ENCODE data around the gene SPOCK3.
"Not testable (repeated sequence)": the region's sequence is repeated elsewhere in the genome, so short reads cannot be mapped to it uniquely, and the experiment has no call there.

DNA sequence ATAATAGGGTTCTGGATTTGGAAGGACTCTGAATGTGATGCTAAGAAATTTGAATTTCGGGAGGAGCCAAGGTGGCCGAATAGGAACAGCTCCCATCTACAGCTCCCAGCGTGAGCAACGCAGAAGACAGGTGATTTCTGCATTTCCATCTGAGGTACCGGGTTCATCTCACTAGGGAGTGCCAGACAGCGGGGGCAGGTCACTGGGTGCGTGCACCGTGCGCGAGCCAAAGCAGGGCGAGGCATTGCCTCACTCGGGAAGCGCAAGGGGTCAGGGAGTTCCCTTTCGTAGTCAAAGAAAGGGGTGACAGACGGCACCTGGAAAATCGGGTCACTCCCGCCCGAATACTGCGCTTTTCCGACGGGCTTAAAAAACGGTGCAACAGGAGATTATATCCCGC lies 383.9 kb downstream of the SPOCK3 start:
- not testable (repeated sequence) for TF ChIP-seq POLR2A (IDR thresholded peaks at IDR 0.05)
- TF ChIP-seq, protein P1, sequence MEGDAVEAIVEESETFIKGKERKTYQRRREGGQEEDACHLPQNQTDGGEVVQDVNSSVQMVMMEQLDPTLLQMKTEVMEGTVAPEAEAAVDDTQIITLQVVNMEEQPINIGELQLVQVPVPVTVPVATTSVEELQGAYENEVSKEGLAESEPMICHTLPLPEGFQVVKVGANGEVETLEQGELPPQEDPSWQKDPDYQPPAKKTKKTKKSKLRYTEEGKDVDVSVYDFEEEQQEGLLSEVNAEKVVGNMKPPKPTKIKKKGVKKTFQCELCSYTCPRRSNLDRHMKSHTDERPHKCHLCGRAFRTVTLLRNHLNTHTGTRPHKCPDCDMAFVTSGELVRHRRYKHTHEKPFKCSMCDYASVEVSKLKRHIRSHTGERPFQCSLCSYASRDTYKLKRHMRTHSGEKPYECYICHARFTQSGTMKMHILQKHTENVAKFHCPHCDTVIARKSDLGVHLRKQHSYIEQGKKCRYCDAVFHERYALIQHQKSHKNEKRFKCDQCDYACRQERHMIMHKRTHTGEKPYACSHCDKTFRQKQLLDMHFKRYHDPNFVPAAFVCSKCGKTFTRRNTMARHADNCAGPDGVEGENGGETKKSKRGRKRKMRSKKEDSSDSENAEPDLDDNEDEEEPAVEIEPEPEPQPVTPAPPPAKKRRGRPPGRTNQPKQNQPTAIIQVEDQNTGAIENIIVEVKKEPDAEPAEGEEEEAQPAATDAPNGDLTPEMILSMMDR (IDR thresholded peaks at IDR 0.05), result not testable (repeated sequence)
